HG03025 (cell line): ENCODE results near the gene PLA2G10.
"Not testable (repeated sequence)": the region's sequence is repeated elsewhere in the genome, so short reads cannot be mapped to it uniquely, and the experiment has no call there.

Experiments used
- ATAC-seq: cut with Tn5 transposase; IDR thresholded peaks from one replicate; pipeline ENCODE4 v1.9.1; 2021; ENCODE audit warnings: mild to moderate bottlenecking, moderate library complexity; ENCODE audit not compliant: unreplicated experiment, low FRiP score

The PLA2G10 gene, protein sequence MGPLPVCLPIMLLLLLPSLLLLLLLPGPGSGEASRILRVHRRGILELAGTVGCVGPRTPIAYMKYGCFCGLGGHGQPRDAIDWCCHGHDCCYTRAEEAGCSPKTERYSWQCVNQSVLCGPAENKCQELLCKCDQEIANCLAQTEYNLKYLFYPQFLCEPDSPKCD

DNA sequence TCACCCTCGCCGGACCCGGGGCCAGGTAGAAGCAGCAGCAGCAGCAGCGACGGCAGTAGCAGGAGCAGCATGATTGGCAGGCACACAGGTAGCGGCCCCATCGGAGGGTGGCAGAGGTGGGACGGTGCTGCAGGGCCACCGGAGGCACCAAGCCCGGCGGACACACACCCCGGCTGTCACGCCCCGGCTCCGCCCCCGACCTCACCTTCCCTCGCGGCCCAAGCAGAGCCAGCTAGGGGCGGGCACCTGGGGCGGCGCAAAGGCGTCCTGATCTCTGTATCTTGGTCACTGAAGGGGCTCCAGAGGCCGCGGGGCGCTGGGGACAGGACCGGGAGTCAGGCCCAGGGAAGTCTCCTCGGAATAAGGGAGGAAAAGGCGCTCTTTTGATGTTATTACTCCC lies at the start of gene PLA2G10:
PLA2G10 (minus strand) TSS at position 180 of the 400 bp plus-strand sequence; CDS start at position 101, 79 bp downstream.
- not testable (repeated sequence) for ATAC-seq

DNA sequence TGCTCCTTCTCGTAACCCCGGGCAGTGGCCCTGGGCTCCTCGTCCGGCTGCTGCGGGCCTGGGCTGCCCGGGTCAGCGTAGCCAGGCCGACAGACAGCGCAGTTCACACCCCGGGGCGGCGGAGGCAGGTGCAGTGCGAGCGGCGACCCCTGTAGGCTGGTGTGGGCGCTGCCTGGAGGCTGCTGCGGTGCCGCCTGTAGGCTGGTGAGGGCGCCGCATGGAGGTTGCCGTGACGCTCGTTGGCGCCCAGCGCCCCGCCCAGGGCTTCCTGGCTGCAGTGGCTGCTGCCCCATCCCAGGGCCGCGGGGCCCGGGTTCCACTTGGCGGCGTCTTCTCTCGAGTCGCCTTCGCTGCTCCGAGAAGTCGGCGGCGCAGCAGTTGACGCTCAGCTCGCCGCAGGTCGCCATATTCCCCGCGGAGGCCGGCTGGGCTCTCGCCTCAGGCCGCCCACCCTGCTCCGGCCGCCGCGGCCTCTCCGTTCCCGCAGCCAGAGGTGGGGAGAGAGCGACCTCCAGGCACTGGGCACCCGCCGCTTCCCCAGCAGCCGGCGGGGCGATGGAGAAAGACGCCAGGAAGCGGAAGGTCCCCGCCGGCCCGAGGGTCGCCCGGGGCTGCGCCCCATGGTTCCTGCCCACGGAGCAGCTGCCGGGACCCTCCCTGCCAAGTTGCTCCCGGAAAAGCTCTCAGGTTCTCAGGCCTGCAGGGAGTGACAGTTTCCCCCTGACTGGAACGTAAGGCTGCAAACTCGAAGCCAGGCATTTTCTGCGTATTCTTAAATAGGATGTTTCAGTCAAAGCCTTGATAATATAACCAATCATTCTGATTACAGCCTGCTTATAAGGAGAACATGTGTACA lies 48.4 kb upstream of the PLA2G10 start, which contains the start of gene NPIPA2:
NPIPA2 (plus strand) TSS at position 261 of the 856 bp plus-strand sequence. CDS start 5,533 bp downstream, outside the sequence.
- peak; percentile 94 for ATAC-seq

DNA sequence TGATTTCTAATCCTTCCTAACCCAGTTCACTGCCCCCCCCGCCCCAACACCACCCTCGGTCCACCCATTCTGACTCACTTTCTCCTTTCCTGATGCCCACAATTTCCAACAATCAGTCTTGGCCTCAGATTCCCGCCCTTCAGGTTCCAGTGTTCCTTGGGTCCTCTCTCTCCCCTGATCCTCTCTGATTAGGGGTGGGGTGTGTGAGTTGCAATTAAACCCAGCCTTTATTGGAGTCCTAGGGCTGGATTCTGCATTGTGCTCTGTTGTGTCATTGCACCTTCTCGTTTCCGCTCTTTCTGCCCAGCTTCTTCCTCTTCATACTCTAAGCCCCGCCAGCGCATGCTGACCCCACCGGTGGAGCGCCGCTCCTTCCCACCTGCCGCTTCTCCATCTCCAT lies 47.7 kb upstream of the PLA2G10 start:
- ATAC-seq, result not testable (repeated sequence)

DNA sequence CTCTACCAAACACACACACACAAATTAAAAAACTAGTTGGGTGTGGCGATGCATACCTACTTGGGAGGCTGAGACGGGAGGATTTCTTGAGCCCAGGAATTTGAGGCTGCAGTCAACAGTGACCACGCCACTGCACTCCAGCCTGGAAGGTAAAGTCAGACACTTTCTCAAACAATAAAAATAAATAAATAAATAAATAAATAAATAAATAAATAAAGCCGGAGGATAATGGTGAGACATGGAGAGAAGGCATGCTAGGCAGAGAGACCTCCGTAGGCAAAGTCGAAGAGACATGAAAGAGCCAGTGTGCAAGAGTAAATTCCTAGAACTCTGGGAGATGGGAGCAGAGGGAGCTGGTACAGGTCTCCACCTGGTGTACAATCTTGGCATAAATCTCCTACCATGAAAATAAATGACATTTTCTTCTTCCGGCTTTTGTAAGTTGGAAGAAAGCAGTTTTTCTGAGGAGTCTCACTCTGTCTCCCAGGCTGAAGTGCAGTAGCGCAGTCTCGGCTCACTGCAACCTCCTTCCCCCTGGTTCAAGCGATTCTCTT lies 46.8 kb upstream of the PLA2G10 start:
- not testable (repeated sequence) for ATAC-seq

DNA sequence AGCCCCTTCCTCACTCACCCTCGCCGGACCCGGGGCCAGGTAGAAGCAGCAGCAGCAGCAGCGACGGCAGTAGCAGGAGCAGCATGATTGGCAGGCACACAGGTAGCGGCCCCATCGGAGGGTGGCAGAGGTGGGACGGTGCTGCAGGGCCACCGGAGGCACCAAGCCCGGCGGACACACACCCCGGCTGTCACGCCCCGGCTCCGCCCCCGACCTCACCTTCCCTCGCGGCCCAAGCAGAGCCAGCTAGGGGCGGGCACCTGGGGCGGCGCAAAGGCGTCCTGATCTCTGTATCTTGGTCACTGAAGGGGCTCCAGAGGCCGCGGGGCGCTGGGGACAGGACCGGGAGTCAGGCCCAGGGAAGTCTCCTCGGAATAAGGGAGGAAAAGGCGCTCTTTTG lies 39.1 kb upstream of the PLA2G10 start:
- not testable (repeated sequence) for ATAC-seq

DNA sequence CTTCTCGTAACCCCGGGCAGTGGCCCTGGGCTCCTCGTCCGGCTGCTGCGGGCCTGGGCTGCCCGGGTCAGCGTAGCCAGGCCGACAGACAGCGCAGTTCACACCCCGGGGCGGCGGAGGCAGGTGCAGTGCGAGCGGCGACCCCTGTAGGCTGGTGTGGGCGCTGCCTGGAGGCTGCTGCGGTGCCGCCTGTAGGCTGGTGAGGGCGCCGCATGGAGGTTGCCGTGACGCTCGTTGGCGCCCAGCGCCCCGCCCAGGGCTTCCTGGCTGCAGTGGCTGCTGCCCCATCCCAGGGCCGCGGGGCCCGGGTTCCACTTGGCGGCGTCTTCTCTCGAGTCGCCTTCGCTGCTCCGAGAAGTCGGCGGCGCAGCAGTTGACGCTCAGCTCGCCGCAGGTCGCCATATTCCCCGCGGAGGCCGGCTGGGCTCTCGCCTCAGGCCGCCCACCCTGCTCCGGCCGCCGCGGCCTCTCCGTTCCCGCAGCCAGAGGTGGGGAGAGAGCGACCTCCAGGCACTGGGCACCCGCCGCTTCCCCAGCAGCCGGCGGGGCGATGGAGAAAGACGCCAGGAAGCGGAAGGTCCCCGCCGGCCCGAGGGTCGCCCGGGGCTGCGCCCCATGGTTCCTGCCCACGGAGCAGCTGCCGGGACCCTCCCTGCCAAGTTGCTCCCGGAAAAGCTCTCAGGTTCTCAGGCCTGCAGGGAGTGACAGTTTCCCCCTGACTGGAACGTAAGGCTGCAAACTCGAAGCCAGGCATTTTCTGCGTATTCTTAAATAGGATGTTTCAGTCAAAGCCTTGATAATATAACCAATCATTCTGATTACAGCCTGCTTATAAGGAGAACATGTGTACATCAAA lies 9.3 kb upstream of the PLA2G10 start, which contains the start of gene NPIPA3:
NPIPA3 (plus strand) TSS at position 256 of the 856 bp plus-strand sequence. CDS start 5,533 bp downstream, outside the sequence.
- peak; percentile 86 for ATAC-seq

DNA sequence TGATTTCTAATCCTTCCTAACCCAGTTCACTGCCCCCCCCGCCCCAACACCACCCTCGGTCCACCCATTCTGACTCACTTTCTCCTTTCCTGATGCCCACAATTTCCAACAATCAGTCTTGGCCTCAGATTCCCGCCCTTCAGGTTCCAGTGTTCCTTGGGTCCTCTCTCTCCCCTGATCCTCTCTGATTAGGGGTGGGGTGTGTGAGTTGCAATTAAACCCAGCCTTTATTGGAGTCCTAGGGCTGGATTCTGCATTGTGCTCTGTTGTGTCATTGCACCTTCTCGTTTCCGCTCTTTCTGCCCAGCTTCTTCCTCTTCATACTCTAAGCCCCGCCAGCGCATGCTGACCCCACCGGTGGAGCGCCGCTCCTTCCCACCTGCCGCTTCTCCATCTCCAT lies 8.6 kb upstream of the PLA2G10 start:
- not testable (repeated sequence) for ATAC-seq

DNA sequence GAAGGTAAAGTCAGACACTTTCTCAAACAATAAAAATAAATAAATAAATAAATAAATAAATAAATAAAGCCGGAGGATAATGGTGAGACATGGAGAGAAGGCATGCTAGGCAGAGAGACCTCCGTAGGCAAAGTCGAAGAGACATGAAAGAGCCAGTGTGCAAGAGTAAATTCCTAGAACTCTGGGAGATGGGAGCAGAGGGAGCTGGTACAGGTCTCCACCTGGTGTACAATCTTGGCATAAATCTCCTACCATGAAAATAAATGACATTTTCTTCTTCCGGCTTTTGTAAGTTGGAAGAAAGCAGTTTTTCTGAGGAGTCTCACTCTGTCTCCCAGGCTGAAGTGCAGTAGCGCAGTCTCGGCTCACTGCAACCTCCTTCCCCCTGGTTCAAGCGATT lies 7.8 kb upstream of the PLA2G10 start:
- not testable (repeated sequence) for ATAC-seq

DNA sequence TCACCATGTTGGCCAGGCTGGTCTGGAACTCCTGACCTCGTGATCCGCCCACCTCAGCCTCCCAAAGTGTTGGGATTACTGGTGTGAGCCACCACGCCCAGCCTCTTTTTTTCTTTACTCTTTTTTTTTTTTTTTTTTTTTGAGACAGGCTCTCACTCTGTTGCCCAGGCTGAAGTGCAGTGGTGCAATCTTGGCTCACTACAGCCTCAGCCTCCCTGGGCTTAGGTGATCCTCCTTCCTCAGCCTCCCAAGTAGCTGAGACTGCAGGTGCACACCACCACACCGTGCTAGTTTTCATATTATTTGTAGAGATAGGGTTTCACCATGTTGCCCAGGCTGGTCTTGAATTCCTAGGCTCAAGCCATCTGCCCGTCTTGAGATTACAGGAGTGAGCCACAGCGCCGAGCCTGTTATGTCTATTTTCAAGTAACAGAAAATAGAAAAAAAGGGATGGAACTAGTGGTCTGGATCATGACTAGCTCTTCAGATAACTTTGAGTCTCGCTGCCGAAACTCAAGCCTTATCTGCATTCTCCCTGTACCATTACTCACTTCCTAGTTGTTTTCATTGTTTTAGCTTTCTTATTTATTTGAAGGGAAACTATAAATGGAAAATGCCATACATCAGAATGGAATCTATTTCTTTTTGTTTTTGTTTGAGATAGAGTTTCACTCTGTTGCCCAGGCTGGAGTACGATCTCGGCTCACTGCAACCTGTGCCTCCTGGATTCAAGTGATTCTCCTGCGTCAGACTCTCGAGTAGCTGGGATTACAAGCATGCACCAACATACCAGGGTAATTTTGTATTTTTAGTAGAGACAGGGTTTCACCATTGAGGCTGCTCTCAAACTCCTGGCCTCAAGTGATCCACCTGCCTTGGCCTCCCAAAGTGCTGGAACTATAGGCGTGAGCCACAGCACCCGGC lies 8.0 kb downstream of the PLA2G10 start:
- ATAC-seq, result not testable (repeated sequence)

DNA sequence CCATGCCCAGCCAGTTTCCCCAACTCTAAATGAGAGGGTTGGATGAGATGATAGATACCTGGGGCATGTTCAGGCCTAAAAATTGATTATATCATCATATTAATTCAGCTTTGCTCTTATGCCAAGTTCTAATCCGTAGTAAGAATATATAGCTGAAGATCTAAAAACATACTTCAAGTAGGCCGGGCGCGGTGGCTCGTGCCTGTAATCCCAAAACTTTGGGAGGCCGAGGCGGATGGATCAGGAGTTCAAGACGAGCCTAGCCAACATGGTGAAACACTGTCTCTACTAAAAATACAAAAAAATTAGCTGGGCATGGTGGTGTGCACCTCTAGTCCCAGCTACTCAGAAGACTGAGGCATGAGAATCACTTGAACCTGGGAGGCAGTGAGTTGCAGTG lies 12.0 kb downstream of the PLA2G10 start:
- ATAC-seq, result no peak

DNA sequence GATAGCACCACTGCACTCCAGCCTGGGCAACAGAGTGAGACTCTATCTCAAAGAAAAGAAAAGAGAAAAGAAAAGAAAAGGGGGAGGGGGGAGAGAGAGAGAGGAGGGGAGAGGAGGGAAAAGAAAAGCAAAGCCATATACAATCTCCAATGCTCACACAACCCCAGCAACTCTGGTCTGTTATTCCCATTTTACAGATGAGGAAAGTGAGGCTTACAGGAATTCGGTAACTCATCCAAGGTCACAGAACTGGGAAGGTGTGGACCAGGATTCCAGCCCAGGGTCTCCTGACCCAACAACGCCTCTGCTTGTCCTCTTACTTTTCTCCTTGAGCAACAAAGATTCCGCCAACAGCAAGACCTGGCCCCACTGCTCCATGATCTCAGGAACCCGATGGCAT lies 13.0 kb downstream of the PLA2G10 start:
- ATAC-seq, result no peak

DNA sequence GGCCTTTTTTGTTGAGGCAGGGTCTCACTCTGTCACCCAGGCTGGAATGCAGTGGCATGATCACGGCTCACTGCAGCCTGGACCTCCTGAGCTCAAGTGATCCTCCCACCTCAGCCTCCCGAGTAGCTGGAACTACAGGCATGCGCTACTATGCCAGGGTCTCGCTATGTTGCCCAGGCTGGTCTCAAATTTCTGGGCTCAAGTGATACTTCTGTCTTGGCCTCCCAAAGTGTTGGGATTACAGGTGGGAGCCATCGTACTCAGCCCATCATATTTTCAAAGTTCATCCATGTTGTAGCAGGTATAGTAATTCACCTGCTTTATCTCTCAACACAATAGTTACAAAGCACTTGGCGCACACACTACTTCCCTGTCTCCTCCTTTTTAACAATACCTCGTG lies 13.7 kb downstream of the PLA2G10 start:
- not testable (repeated sequence) for ATAC-seq

DNA sequence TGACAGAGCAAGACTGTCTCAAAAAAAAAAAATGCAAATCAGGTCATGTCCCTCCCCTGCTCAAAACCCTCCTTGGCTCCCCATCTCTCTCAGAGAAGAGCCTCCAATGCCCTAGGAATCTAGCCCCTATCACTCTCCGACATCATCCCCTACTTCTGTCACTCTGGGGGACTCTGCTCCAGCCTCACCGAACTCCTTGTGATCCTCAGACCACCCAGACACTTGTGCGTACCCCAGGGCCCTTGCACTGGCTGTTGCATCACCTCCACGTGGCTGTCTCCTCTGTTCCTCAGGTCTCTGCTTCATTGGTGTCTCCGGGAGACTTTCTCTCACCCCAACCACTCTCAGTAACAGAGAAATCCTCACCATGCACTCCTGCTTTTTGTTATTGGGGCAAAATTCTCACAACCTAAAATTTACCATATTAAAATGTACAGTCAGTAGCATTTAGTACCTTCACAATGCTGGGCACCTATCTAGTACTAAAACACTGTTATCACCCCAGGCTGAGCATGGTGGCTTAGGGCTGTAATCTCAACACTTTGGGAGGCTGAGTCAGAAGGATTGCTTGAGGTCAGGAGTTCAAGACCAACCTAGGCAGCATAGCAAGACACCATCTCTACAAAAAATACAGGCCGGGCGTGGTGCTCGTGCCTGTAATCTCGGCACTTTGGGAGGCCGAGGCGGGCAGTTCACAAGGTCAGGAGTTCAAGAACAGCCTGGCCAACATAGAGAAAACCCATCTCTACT lies 15.2 kb downstream of the PLA2G10 start:
- no peak for ATAC-seq

DNA sequence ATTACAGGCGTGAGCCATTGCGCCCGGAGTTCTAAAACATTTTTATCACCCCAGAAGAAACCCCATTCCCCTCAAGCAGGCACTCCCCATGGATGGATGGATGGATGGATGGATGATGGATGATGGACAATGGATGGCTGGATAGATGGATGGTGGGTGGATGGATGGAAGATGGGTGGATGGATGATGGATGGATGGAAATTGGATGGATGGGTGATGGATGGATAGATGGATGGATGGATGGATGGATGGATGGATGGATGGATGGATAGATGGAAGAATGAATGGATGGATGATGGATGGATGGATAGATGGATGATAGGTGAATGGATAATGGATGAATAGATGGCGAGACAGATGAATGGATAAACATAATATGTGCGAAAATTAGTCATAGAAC lies 16.5 kb downstream of the PLA2G10 start:
- no peak for ATAC-seq

DNA sequence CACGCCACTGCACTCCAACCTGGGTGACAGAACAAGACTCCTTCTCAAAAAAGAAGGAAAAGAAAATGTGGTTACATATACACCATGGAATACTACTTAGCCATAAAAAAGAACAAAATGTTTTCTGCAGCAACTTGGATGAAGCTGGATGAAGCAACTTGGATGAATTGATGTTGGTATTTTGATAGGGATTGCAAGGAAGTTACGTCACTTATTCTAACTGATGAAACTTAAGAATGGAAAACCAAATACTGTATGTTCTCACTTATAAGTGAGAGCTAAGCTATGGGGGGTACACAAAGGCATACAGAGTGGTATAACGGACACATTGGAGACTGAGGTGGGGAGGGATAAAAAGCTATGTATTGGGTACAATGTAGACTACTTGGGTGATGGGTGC lies 17.5 kb downstream of the PLA2G10 start:
- no peak for ATAC-seq

DNA sequence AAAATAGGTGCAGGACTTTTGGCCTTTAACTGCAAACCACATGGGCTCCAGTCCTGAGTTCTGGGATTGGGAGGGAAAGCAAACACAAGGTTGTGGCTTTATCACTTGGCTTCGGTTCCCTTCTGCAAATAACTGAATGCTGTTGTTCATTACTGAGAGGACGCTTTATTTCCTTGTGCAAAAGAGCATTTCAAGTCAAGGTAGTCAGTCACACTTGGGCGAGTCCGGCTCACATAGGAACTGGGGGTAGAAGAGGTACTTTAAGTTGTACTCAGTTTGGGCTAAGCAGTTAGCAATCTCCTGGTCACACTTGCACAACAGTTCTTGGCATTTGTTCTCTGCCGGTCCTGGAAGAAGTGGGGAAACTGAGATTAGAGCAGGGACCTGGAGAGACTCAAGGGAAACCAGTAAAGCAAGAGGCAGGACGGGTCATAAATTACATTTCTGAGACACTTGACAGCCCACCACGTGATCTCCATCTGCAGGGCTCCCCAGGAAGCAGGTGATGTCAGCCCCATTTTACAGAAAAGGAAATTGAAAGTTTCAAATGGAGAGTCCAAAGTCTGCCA lies 21.6 kb downstream of the PLA2G10 start:
- peak; percentile 63 for ATAC-seq

DNA sequence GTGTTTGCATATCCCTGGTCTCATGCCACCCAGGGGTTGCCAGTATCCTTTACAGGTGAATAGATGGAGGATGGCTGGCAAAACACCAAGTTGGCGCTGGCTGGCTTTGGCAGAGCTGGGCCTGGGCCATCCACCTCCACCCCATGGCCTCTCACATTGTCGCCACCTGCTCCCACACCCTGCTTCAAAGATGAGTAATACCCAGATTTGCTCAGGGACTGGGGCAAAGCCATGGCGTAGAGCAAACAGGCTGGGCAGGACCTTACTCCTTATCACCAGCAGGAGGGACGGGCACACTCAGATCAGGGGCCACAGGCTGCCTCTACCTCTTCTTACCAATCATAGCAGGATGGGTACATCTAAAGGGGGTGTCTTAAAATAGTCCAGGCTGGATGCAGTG lies 24.3 kb downstream of the PLA2G10 start:
- no peak for ATAC-seq

DNA sequence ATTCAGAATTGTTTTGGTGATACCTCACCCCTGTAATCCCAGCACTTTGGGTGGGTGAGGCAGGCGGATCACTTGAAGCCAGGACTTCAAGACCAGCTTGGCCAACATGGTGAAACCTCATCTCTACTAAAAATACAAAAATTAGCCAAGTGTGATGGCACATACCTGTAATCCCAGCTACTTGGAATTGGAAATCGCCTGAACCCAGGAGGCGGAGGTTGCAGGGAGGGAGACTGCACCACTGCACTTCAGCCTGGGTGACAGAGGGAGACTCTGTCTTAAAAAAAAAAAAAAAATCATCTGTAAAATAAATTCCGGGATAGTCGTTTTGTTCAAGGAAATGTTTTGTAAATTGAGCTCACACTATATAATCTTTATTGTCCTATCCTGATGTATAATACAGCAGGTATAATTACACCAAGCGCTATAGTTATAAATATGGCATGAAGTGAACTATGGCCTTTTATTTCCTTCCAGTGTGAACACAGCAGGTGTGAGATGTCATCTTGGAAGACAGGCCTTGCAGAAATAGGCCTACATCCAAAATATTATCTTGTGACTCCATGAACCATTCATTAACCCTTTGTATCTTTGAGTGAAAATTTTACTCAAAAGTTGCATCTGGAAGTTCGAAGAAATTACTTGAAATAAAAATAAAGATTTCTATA lies 25.4 kb downstream of the PLA2G10 start:
- no peak for ATAC-seq
